Measurements from ENCODE around the gene CIB4. TPM values are rescaled to one million over a fixed set of nuclear protein-coding genes. Genes with fewer than 3 reads are reported as not detected.

The CIB4 gene
- total RNA-seq, 1 donor from 2014 or later: not detected

- peak; percentile 39 for DNase-seq
- Histone ChIP-seq H3K27ac (no peak overlapping the region), H3K36me3 (no peaks in the 10 kb centered on the region), H3K9me3 (no peaks in the 10 kb centered on the region), H3K27me3 (peaks cover 19% of the 10 kb centered on the region), H3K4me1 (no peaks in the 10 kb centered on the region), H3K4me3 (no peak overlapping the region)
- intact Hi-C loops (cut with DNase I): no loop called here
- no peak for ATAC-seq
- TF ChIP-seq, protein P1, sequence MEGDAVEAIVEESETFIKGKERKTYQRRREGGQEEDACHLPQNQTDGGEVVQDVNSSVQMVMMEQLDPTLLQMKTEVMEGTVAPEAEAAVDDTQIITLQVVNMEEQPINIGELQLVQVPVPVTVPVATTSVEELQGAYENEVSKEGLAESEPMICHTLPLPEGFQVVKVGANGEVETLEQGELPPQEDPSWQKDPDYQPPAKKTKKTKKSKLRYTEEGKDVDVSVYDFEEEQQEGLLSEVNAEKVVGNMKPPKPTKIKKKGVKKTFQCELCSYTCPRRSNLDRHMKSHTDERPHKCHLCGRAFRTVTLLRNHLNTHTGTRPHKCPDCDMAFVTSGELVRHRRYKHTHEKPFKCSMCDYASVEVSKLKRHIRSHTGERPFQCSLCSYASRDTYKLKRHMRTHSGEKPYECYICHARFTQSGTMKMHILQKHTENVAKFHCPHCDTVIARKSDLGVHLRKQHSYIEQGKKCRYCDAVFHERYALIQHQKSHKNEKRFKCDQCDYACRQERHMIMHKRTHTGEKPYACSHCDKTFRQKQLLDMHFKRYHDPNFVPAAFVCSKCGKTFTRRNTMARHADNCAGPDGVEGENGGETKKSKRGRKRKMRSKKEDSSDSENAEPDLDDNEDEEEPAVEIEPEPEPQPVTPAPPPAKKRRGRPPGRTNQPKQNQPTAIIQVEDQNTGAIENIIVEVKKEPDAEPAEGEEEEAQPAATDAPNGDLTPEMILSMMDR (IDR thresholded peaks at IDR 0.05): no peak
These were observed 62.6 kb downstream of the CIB4 start for GRCh38 chr2:26578581-26578980.

GRCh38 chr2:26578113-26578458 is 63.1 kb downstream of the CIB4 start:
- DNase-seq: peak; percentile 35
- TF ChIP-seq, protein P1 (IDR thresholded peaks at IDR 0.05): no peak
- Histone ChIP-seq H3K27me3 (peaks cover 19% of the 10 kb centered on the region), H3K9me3 (no peaks in the 10 kb centered on the region), H3K36me3 (no peaks in the 10 kb centered on the region), H3K4me3 (no peak overlapping the region), H3K4me1 (no peaks in the 10 kb centered on the region), H3K27ac (no peak overlapping the region)
- no peak for ATAC-seq
- intact Hi-C loops (cut with DNase I): no loop called here

DNA sequence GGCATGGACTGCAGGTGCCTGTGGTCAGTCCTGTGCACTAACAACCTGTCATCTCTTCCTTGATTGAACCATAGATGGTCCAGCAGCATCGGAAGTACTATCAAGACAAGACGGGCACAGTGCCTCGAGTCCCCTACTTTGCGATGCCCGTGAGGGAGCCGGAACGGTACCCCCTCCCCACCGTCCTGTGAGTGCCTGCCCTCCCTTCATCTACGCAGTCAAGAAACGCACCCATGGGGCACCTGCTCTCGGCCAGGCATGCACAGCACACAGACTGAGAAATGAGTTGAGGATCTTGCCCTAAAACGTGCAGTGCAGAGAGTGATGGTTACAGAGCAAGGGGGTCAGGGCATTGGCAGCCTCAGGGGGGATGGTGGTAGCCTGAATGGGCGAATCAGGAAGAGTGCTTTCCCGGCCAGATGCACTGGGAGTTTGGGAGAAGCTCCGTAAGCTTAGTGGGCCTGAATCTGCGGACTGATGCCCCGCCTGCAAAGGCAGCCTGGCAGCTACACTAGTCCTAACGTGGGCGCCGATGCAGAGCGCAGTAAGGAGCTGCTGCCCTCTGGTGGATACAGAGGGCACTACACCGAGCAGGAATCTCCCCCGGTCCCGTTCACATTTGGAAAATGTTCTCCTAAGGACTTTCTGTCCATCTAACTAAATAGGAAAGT is 63.6 kb downstream of the CIB4 start:
- ATAC-seq: peak; percentile 88
- intact Hi-C loops (cut with DNase I): no loop called here
- no peak overlapping the region for H3K4me3 ChIP-seq
- H3K27me3 ChIP-seq: peaks cover 19% of the 10 kb centered on the region
- H3K27ac ChIP-seq: no peak overlapping the region
- peak; percentile 78 for DNase-seq
- no peaks in the 10 kb centered on the region for H3K9me3 ChIP-seq
- no peaks in the 10 kb centered on the region for H3K36me3 ChIP-seq
- TF ChIP-seq, protein P1 (IDR thresholded peaks at IDR 0.05): peak; percentile 99
- no peaks in the 10 kb centered on the region for H3K4me1 ChIP-seq

DNA sequence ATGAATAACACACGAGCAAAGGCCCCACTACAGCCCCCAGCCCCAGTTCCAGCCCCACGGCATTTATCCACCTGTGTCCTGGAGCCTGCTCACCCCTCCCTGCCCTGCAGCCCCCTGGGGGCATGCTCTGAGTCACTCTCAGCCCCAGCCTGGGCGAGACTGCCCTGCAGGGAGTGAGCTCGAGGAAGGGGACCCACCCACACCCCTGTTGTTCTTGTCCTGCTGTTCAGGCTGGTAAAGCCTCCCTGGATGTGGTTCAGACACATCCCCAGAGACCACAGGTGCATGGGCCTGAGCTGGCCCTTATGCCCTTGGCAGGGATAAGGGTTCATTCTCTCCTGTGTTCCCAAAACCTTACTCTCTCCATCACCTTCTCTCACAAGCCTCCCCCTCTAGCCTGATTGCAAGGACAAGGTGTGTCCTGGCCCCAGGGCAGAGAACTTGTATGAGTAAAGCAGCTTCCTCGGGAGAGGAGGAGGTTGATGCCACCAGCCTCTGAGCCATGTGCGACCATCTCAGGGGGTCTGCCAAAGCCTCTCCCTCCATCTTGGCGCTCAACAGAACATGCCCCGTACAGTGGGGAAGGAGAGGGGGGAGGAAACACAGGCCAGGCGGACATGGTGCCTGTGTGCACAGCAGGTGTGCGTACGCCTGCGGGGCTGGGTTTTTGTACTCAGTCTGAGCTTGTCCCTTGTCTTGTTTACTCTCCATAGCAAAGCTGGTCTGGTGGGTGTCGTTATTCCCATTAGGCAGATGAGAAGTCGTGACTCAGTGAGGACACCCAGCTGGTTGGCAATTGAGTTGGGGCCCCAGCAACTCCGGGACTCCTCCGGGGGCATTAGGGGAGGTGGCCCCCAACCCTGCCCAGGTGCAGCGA is 64.4 kb downstream of the CIB4 start:
- intact Hi-C loops (cut with DNase I): no loop called here
- Histone ChIP-seq H3K4me1 (no peaks in the 10 kb centered on the region), H3K4me3 (no peak overlapping the region), H3K27ac (no peak overlapping the region), H3K36me3 (no peaks in the 10 kb centered on the region), H3K27me3 (peaks cover 19% of the 10 kb centered on the region), H3K9me3 (no peaks in the 10 kb centered on the region)
- ATAC-seq (no peak), DNase-seq (peak; percentile 56)
- TF ChIP-seq, protein P1 (IDR thresholded peaks at IDR 0.05): no peak

DNA sequence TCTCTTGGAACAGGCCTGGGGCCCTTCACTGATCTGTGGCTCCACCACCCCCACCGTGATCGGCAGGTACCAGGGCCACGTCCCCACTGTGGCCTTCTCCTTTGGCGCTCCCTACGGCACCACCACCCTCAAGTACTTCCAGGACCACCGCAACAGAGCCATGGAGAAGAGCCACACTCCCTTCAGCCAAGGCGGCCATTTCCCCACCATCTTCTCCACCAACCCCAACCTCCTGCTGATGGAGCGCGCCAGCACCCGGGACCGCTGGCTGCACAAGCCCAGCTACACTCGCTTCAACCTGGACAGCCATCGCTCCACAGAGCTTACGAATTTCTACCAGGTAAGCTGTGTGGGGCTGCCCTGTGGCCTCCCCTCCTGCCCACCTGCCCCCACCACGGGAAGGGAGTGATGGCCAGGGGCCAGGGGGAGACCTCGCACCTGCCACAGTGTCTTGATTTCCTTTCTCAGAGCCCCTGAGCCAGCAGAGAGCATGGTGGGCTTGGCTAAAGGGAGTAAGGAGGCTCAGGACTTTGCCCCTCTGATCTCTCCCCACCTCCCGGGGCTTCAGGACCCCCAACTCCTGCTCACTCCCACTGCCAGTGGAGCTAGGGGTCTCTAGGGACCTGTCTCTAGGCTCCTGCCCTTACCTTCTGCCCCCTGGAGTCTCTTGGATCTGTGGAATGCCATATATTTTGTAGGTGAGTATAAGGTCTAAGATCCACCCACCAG is 65.2 kb downstream of the CIB4 start:
- DNase-seq (no peak), ATAC-seq (no peak)
- no peaks in the 10 kb centered on the region for H3K36me3 ChIP-seq
- TF ChIP-seq, protein P1 (IDR thresholded peaks at IDR 0.05): no peak
- intact Hi-C loops (cut with DNase I): no loop called here
- H3K9me3 ChIP-seq: no peaks in the 10 kb centered on the region
- H3K4me3 ChIP-seq: no peak overlapping the region
- no peak overlapping the region for H3K27ac ChIP-seq
- no peaks in the 10 kb centered on the region for H3K4me1 ChIP-seq
- H3K27me3 ChIP-seq: peaks cover 19% of the 10 kb centered on the region

Data from upper lobe of right lung (tissue), 1 donor.